K562 (cell line): ENCODE results near the gene TGFB2. TPM values are rescaled to one million over a fixed set of nuclear protein-coding genes. Genes with fewer than 3 reads are reported as not detected.

Experiments
- ATAC-seq: fragments of 200-7000 bp; cut with Tn5 transposase; 3 replicates; pipeline ENCODE4 v1.9.1; 2020; ENCODE audit warnings: moderate library complexity
- BruUV-seq: library from RNA; stranded (reverse); fragments of 400-500 nt; replicated peaks from 2 replicates; lab custom pipeline; 2021; lab: Mats Ljungman, UMichigan
- CTCF ChIA-PET: fragments of 300-600 bp; formaldehyde crosslinking; extraction: SDS; loops from one replicate; lab custom pipeline; 2021; ENCODE audit warnings: low intra/inter-chr PET ratio; lab: Yijun Ruan, JAX
- POLR2A ChIA-PET: fragments of 300-600, 350-650 bp; sonication (Branson Sonifier 250); formaldehyde crosslinking; extraction: SDS; loops from one replicate; lab custom pipeline; 2021; ENCODE audit warnings: antibody characterized with exemption, inconsistent platforms; lab: Yijun Ruan, JAX
- DNase-seq, 4 experiments: peaks; one replicate each; pipeline versions ENCODE4 v3.0.0 to v3.0.0-alpha.2; 2011 to 2018; ENCODE audit warnings: low spot score in 3 of 4, mixed read lengths in 3 of 4; ENCODE audit errors: extremely low read depth in 1 of 4
- FAIRE-seq: peaks from 2 replicates; lab custom pipeline; 2011; peaks lifted over from hg19 to GRCh38; lab: Jason Lieb, UNC
- H2AFZ ChIP-seq: 2 replicates; pipeline ENCODE4 v1.6.0; 2011; ENCODE audit warnings: low read depth, low read length, control low read depth, inconsistent platforms
- H3K27ac ChIP-seq: fragments of 200-600 bp; 3 replicates; pipeline ENCODE4 v1.8.0; 2011; ENCODE audit warnings: low read depth, mild to moderate bottlenecking, control low read depth, inconsistent platforms, low read length, moderate library complexity, mixed read lengths; ENCODE audit errors: extremely low read depth
- H3K27me3 ChIP-seq, 2 experiments: fragments of 300-600 bp in 1 of 2; 2 replicates in 1 of 2; 3 replicates in 1 of 2; pipeline versions ENCODE4 v1.6.0 to v1.8.0; 2011; ENCODE audit warnings: inconsistent platforms in 2 of 2, low read length in 2 of 2, mild to moderate bottlenecking in 1 of 2, mixed read lengths in 1 of 2, moderate library complexity in 1 of 2; ENCODE audit not compliant: control insufficient read depth in 2 of 2, insufficient read depth in 2 of 2
- H3K36me3 ChIP-seq: fragments of 300-600 bp; 3 replicates; pipeline ENCODE4 v1.8.0; 2011; ENCODE audit warnings: mild to moderate bottlenecking, low read length, inconsistent platforms; ENCODE audit not compliant: control insufficient read depth, insufficient read depth
- H3K4me1 ChIP-seq, 2 experiments: fragments of 200-600 bp in 1 of 2; replicated peaks in 1 of 2; 2 replicates in 1 of 2; 3 replicates in 1 of 2; pipeline versions ENCODE4 v1.5.1 to v1.8.0; 2011; ENCODE audit warnings: inconsistent platforms in 2 of 2, low read length in 2 of 2, mild to moderate bottlenecking in 1 of 2, mixed read lengths in 1 of 2, moderate library complexity in 1 of 2; ENCODE audit not compliant: control insufficient read depth in 2 of 2, insufficient read depth in 2 of 2
- H3K4me2 ChIP-seq: 2 replicates; pipeline ENCODE4 v1.6.1; 2011; ENCODE audit warnings: low read length, control low read depth, inconsistent platforms, mixed read lengths; ENCODE audit not compliant: insufficient read depth
- H3K4me3 ChIP-seq: fragments of 200-600 bp; sonication (generic), shearing (Covaris generic); 2 replicates; pipeline ENCODE4 v1.5.1; 2016; ENCODE audit warnings: control low read depth, inconsistent platforms
- H3K79me2 ChIP-seq: fragments of 200-600 bp; 3 replicates; pipeline ENCODE4 v1.8.0; 2011; ENCODE audit warnings: low read length, inconsistent platforms; ENCODE audit not compliant: control insufficient read depth, insufficient read depth
- H3K9ac ChIP-seq, 2 experiments: 2 replicates each; pipeline versions ENCODE4 v1.6.0 to v1.6.1; 2011; ENCODE audit warnings: low read depth in 2 of 2, low read length in 2 of 2, control low read depth in 1 of 2, inconsistent platforms in 1 of 2, mild to moderate bottlenecking in 1 of 2, mixed read lengths in 1 of 2; ENCODE audit not compliant: insufficient read depth in 1 of 2
- H3K9me1 ChIP-seq: one replicate; pipeline ENCODE4 v1.6.0; 2011; ENCODE audit warnings: inconsistent platforms, mild to moderate bottlenecking, low read length, moderate library complexity; ENCODE audit not compliant: control insufficient read depth, insufficient read depth
- H3K9me3 ChIP-seq: replicated peaks from 2 replicates; pipeline ENCODE4 v1.5.1; 2011; ENCODE audit warnings: low read depth, low read length, inconsistent platforms; ENCODE audit not compliant: control insufficient read depth, insufficient read depth
- H4K20me1 ChIP-seq: replicated peaks from 2 replicates; pipeline ENCODE4 v1.6.1; 2011; ENCODE audit warnings: low read length, inconsistent platforms, mixed read lengths; ENCODE audit not compliant: control insufficient read depth, insufficient read depth
- BCLAF1 ChIP-seq, 2 experiments: fragments of 450-650 bp in 1 of 2; IDR thresholded peaks; 2 replicates each; pipeline ENCODE4 v1.6.1; 2011 to 2017; ENCODE audit warnings: low read depth in 2 of 2, antibody characterized with exemption in 1 of 2, borderline replicate concordance in 1 of 2, low read length in 1 of 2, mild to moderate bottlenecking in 1 of 2, mixed read lengths in 1 of 2; ENCODE audit not compliant: control insufficient read depth in 1 of 2
- GATAD2B ChIP-seq: fragments of 450-650 bp; IDR thresholded peaks from 2 replicates; pipeline ENCODE4 v1.6.1; 2017; ENCODE audit warnings: mild to moderate bottlenecking, borderline replicate concordance
- HMBOX1 ChIP-seq: sonication (generic); IDR thresholded peaks from 2 replicates; pipeline ENCODE4 v1.6.1; 2016
- RCOR1 ChIP-seq, 2 experiments: IDR thresholded peaks; 2 replicates each; pipeline ENCODE4 v1.6.1; 2012; ENCODE audit warnings: low read depth in 2 of 2, low read length in 2 of 2, borderline replicate concordance in 1 of 2, improper control_type of control experiment in 1 of 2
- SFPQ ChIP-seq: fragments of 200-400 bp; formaldehyde crosslinking; IDR thresholded peaks from 2 replicates; pipeline ENCODE4 v1.6.1; 2017; ENCODE audit warnings: mild to moderate bottlenecking, low read depth, low read length, moderate library complexity
- SLC30A9 ChIP-seq: fragments of 250-450 bp; sonication (Bioruptor Pico); IDR thresholded peaks from 2 replicates; pipeline ENCODE4 v1.8.0; 2022; ENCODE audit warnings: mild to moderate bottlenecking, moderate library complexity
- SOX6 ChIP-seq: fragments of 450-650 bp; IDR thresholded peaks from 2 replicates; pipeline ENCODE4 v1.6.1; 2014; ENCODE audit warnings: mild to moderate bottlenecking
- STAG1 ChIP-seq: sonication (generic); formaldehyde crosslinking; IDR thresholded peaks from 2 replicates; pipeline ENCODE4 v1.5.0; 2020; ENCODE audit warnings: missing genetic modification reagents, borderline replicate concordance
- ZBTB7A ChIP-seq: IDR thresholded peaks from 2 replicates; pipeline ENCODE4 v1.6.1; 2011; ENCODE audit warnings: low read depth, mild to moderate bottlenecking, low read length, moderate library complexity, borderline replicate concordance; ENCODE audit not compliant: control insufficient read depth
- WGBS: fragments of 100-300 bp; shearing (Covaris generic); methylation state at CpG from one replicate; pipeline ENCODE4 v1.1.6; 2016; ENCODE audit warnings: low coverage, mixed read lengths; ENCODE audit not compliant: insufficient coverage; ENCODE audit errors: missing lambda C conversion rate; 5-methylcytosine and 5-hydroxymethylcytosine counted together
- in situ Hi-C: fragments of 300-500 bp; cut with MboI; formaldehyde crosslinking; loops from 4 replicates; pipeline ENCODE4 v1.15.0; 2018; ENCODE audit warnings: inconsistent platforms, mixed read lengths
- intact Hi-C: fragments of 100-400 bp; cut with micrococcal nuclease; formaldehyde crosslinking; loops from 2 replicates; pipeline ENCODE4 v1.14.2; 2022
- polyA plus RNA-seq, 8 experiments: library from polyadenylated mRNA; depleted of rRNA in 4 of 8; stranded (reverse) in 5 of 8; unstranded in 3 of 8; fragments of >200 nt; fragmentation: Nextera tagmentation in 2 of 8; fragmentation: Illumina TruSeq in 1 of 8; extraction: Ambion mirVana in 2 of 8; extraction: Trizol in 1 of 8; gene quantifications; 2 replicates each; pipeline versions ENCODE4 v1.2.1 to v1.2.3, GENCODE V29; 2011 to 2014; ENCODE audit warnings: inconsistent platforms in 1 of 8, missing spikeins in 1 of 8
- total RNA-seq, 7 experiments: library from RNA; depleted of rRNA in 6 of 7; stranded (reverse); fragments of >200 nt in 6 of 7; fragmentation: Illumina TruSeq in 2 of 7; extraction: Trizol in 2 of 7; gene quantifications; 2 replicates each; pipeline versions ENCODE4 v1.2.1 to v1.2.3, GENCODE V29; 2011 to 2021; ENCODE audit warnings: low replicate concordance in 1 of 7

The TGFB2 gene
- total and polyA plus RNA-seq, 9 of the 15 experiments (the other 6 are each of a cell fraction or from before 2014, with no cell fraction given) = 0.03 to 0.41 (median 0.11) TPM; not detected in 3

- Histone ChIP-seq H3K9ac (no peak overlapping the region), H3K4me2 (no peak overlapping the region), H2AFZ (no peak overlapping the region), H4K20me1 (no peaks in the 10 kb centered on the region), H3K9me1 (no peaks in the 10 kb centered on the region), H3K79me2 (no peaks in the 10 kb centered on the region), H3K4me3 (no peak overlapping the region), H3K27ac (no peak overlapping the region), H3K27me3 (peaks cover 4 to 6% of the 10 kb centered on the region in 2 experiments; a peak in 3 of 5 replicates), H3K36me3 (no peaks in the 10 kb centered on the region), H3K9me3 (no peaks in the 10 kb centered on the region), H3K4me1 (no peaks in the 10 kb centered on the region)
- FAIRE-seq = no peak
- ATAC-seq = no peak
- intact Hi-C loops (no loop called here), in situ Hi-C loops (no loop called here)
- no peak for DNase-seq
- BruUV-seq = no TSS peak
- POLR2A ChIA-PET = no interaction called here
- CTCF ChIA-PET = no interaction called here
- 6% methylated on average over 1 of the region's 1 CpG for WGBS
- TF ChIP-seq SFPQ (no peak), HMBOX1 (no peak), SLC30A9 (no peak), BCLAF1 (IDR thresholded peaks at IDR 0.05; ENCODE audit: borderline replicate concordance in 1 of 2, control insufficient read depth in 1 of 2, low read depth in 2 of 2, low read length in 1 of 2) (no peak), GATAD2B (no peak), STAG1 (no peak), SOX6 (no peak), ZBTB7A (no peak), RCOR1 (IDR thresholded peaks at IDR 0.05; ENCODE audit: borderline replicate concordance in 1 of 2, low read depth in 2 of 2, low read length in 2 of 2) (no peak)
These were observed 91.2 kb downstream of the TGFB2 start for GRCh38 chr1:218436346-218436745.
